GM12891 (cell line): ENCODE measurements around the gene KIAA1328.

ENCODE experiments used
- PAX5 ChIP-seq: IDR thresholded peaks from 2 replicates; pipeline ENCODE4 v1.6.1; 2011; ENCODE audit warnings: low read length, moderate library complexity, mild to moderate bottlenecking; ENCODE audit not compliant: insufficient read depth, severe bottlenecking
- POLR2A ChIP-seq: IDR thresholded peaks from 2 replicates; pipeline ENCODE4 v1.6.1; 2011; ENCODE audit warnings: low read depth, low read length, control low read depth
- POLR2AphosphoS5 ChIP-seq: IDR thresholded peaks from 2 replicates; pipeline ENCODE4 v1.6.1; 2011; ENCODE audit warnings: low read depth, low read length, control low read depth
- POU2F2 ChIP-seq: IDR thresholded peaks from 2 replicates; pipeline ENCODE4 v1.6.1; 2011; ENCODE audit warnings: low read depth, mild to moderate bottlenecking, control low read depth, low read length, moderate library complexity
- TAF1 ChIP-seq: IDR thresholded peaks from 2 replicates; pipeline ENCODE4 v1.6.1; 2011; ENCODE audit warnings: low read depth, low read length, control low read depth

DNA sequence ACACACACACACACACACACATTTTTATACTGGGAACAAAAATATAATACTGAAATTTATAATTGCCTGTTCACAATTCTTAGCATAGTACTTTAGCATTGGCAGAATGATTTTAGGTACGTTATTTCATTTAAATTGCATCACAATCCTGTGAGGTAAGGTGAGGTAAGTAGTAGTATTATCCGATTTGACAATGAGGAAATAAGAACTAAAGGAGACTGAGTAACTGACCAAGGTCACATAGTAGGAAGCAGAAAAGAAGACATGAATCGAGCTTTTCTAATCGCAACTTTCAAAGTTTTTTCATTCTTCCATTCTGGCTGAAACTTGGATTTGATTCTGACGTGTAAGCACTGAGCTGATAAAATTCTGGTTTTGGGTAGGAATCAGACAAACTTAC, 351.2 kb downstream of the KIAA1328 start:
- TF ChIP-seq POLR2A (no peak), POLR2AphosphoS5 (no peak), PAX5 (no peak), POU2F2 (no peak), TAF1 (no peak)
